Breast epithelium (tissue), 4 donors: ENCODE measurements around the gene SENP3. TPM values are rescaled to one million over a fixed set of nuclear protein-coding genes. Genes with fewer than 3 reads are reported as not detected.
"Not testable (repeated sequence)": the region's sequence is repeated elsewhere in the genome, so short reads cannot be mapped to it uniquely, and the experiment has no call there.

Source experiments
- DNase-seq, 2 donors: peaks; one replicate each; pipeline ENCODE4 v3.0.0-alpha.2; 2019; ENCODE audit warnings: low spot score in 2 of 2
- H3K27ac ChIP-seq, 2 donors: fragments of 200-600 bp; sonication (generic) in 1 of 2; one replicate each; pipeline ENCODE4 v1.5.1; 2016 to 2019; ENCODE audit warnings: mild to moderate bottlenecking in 1 of 2
- H3K27me3 ChIP-seq, 2 donors: fragments of 200-600 bp; sonication (generic) in 1 of 2; one replicate each; pipeline versions ENCODE4 v1.5.1 to v1.6.0; 2017 to 2019; ENCODE audit warnings: control low read depth in 1 of 2, mild to moderate bottlenecking in 1 of 2
- H3K36me3 ChIP-seq: fragments of 200-600 bp; one replicate; pipeline ENCODE4 v1.5.1; 2019
- H3K4me1 ChIP-seq, 2 donors: fragments of 200-600 bp; sonication (generic); one replicate each; pipeline ENCODE4 v1.5.1; 2016 to 2019; ENCODE audit warnings: control low read depth in 1 of 2
- H3K4me3 ChIP-seq, 3 donors: fragments of 200-600 bp; sonication (generic); 1 replicate in 2 of 3; 2 replicates in 1 of 3; pipeline ENCODE4 v1.5.1; 2016 to 2019; ENCODE audit warnings: mild to moderate bottlenecking in 3 of 3, moderate library complexity in 2 of 3
- H3K9me3 ChIP-seq, 2 donors: fragments of 200-600 bp; sonication (generic) in 1 of 2; one replicate each; pipeline ENCODE4 v1.5.1; 2016 to 2019; ENCODE audit warnings: control low read depth in 1 of 2
- POLR2A ChIP-seq: fragments of 450-650 bp; IDR thresholded peaks from one replicate; pipeline ENCODE4 v1.6.1; 2016; ENCODE audit warnings: antibody characterized with exemption, mild to moderate bottlenecking, moderate library complexity
- POLR2AphosphoS5 ChIP-seq, 3 donors: sonication (generic); formaldehyde crosslinking; IDR thresholded peaks; one replicate each; pipeline ENCODE4 v1.6.1; 2017; ENCODE audit warnings: antibody characterized with exemption in 3 of 3
- intact Hi-C: fragments of 100-400 bp; cut with DNase I; formaldehyde crosslinking; loops from one replicate; pipeline ENCODE4 v1.15.1; 2023; ENCODE audit warnings: low total_unique reads
- total RNA-seq, 3 donors: library from RNA; depleted of rRNA; stranded (reverse); fragments of >200 nt; gene quantifications; one replicate each; pipeline ENCODE4 v1.1.0, GENCODE V29; 2016
- TF ChIP-seq, protein P1 (sequence below), 3 donors: fragments of 450-650 bp; IDR thresholded peaks; one replicate each; pipeline ENCODE4 v1.5.1; 2016 to 2017; ENCODE audit warnings: antibody characterized with exemption in 3 of 3, mild to moderate bottlenecking in 3 of 3, moderate library complexity in 3 of 3

Gene SENP3
- total RNA-seq, 3 donors from 2014 or later = 59.5 to 65.2 (median 62.3) TPM

DNA sequence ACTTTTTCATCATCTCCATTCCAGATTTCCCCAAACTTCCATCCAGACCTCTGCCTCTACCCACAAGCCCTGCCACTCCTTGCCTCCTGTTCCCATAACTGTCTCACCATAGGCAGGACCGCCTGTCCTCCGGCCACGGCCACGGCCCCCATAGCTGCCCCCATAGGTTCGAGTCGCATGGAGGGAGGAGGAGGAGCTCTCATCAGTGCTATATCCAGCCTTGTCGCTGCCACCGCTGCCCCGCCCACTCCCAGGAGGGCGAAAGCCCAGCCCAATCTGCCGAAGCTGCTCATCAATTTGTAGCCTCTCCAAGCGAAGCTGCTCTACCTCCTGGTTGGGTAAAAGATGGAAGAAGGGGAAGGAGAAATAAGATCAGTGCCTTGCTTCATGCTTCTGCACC is 31.6 kb downstream of the SENP3 start:
- peaks cover 2 to 6% of the 10 kb centered on the region in 2 donors for H3K4me1 ChIP-seq
- intact Hi-C loops = no loop called here
- H3K36me3 ChIP-seq = peaks cover 12% of the 10 kb centered on the region
- no peaks in the 10 kb centered on the region for H3K27me3 ChIP-seq
- TF ChIP-seq POLR2AphosphoS5 (IDR thresholded peaks at IDR 0.05) (no peak), POLR2A (no peak)
- TF ChIP-seq, protein P1, sequence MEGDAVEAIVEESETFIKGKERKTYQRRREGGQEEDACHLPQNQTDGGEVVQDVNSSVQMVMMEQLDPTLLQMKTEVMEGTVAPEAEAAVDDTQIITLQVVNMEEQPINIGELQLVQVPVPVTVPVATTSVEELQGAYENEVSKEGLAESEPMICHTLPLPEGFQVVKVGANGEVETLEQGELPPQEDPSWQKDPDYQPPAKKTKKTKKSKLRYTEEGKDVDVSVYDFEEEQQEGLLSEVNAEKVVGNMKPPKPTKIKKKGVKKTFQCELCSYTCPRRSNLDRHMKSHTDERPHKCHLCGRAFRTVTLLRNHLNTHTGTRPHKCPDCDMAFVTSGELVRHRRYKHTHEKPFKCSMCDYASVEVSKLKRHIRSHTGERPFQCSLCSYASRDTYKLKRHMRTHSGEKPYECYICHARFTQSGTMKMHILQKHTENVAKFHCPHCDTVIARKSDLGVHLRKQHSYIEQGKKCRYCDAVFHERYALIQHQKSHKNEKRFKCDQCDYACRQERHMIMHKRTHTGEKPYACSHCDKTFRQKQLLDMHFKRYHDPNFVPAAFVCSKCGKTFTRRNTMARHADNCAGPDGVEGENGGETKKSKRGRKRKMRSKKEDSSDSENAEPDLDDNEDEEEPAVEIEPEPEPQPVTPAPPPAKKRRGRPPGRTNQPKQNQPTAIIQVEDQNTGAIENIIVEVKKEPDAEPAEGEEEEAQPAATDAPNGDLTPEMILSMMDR (IDR thresholded peaks at IDR 0.05) = no peak
- H3K9me3 ChIP-seq = no peaks in the 10 kb centered on the region
- no peak overlapping the region for H3K4me3 ChIP-seq
- DNase-seq = no peak
- H3K27ac ChIP-seq = no peak overlapping the region

DNA sequence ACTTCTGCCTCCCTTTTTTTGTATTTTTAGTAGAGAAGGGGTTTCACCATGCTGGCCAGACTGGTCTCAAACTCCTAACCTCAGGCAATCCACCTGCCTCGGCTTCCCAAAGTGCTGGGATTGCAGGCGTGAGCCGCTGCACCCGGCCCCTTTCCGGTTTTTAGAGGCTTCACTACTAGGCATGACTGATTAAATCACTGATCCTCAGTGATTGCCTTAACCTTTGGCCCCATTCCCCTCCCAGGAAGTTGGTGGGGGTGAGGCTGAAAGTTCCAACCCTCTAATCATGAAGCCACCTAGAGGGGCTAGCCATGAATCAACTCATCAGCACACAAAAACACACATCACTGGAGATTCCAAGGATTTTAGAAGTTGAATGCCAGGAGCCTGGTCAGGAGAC is 35.8 kb downstream of the SENP3 start:
- H3K27me3 ChIP-seq, H3K4me3 ChIP-seq, DNase-seq, H3K4me1 ChIP-seq, H3K9me3 ChIP-seq, H3K27ac ChIP-seq, intact Hi-C loops, H3K36me3 ChIP-seq: not testable (repeated sequence)

DNA sequence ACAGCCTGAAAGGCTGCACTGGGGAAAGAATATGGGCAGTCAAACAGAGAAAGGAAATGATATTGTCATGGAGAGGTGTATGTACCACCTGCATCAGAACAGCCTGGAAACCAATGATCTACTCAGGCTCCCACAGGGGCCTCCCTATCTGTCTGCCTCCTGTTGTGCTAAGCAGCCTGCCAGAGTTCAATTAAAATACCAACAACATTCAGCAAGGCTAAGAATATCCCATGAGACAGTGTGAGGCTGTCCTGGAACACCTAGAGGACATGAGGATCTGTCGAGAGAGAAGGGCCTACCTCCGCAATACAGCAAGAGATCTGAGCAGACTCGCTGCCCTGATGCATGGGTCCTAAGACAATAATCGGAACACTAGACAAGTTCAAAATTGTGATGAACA is 44.6 kb downstream of the SENP3 start:
- H3K4me1 ChIP-seq = no peaks in the 10 kb centered on the region
- intact Hi-C loops = no loop called here
- H3K4me3 ChIP-seq = no peak overlapping the region
- no peaks in the 10 kb centered on the region for H3K36me3 ChIP-seq
- no peak overlapping the region for H3K27ac ChIP-seq
- TF ChIP-seq, protein P1 (IDR thresholded peaks at IDR 0.05) = no peak
- no peak for TF ChIP-seq POLR2AphosphoS5 (IDR thresholded peaks at IDR 0.05)
- no peak for TF ChIP-seq POLR2A
- DNase-seq = no peak
- no peaks in the 10 kb centered on the region for H3K9me3 ChIP-seq
- no peaks in the 10 kb centered on the region for H3K27me3 ChIP-seq

DNA sequence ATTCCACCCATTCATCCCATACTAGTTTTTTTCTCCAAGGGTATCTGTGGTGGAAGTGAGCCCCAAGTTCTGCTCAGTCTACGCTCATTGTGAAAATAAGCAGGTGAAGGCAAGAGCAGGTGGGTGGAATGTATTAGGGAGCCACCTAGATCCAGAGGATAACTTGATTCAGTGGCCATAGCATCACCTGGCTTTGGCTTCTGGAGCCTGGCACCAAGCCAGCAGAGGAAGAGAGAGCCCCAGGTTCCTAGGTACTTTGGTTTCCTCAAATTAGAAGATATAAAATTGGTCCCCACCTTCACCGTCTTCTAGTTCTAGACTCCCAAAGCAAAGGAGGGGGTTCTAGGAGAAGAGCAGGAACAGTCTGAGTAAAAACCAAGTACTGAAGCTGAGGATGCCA is 48.9 kb downstream of the SENP3 start:
- Histone ChIP-seq H3K27ac (no peak overlapping the region), H3K9me3 (no peaks in the 10 kb centered on the region), H3K36me3 (no peaks in the 10 kb centered on the region), H3K4me1 (peaks cover 0 to 21% of the 10 kb centered on the region in 2 donors), H3K27me3 (no peaks in the 10 kb centered on the region), H3K4me3 (no peak overlapping the region)
- DNase-seq = no peak
- TF ChIP-seq POLR2AphosphoS5 (IDR thresholded peaks at IDR 0.05) (no peak), POLR2A (no peak)
- TF ChIP-seq, protein P1 (IDR thresholded peaks at IDR 0.05) = no peak
- intact Hi-C loops = no loop called here

DNA sequence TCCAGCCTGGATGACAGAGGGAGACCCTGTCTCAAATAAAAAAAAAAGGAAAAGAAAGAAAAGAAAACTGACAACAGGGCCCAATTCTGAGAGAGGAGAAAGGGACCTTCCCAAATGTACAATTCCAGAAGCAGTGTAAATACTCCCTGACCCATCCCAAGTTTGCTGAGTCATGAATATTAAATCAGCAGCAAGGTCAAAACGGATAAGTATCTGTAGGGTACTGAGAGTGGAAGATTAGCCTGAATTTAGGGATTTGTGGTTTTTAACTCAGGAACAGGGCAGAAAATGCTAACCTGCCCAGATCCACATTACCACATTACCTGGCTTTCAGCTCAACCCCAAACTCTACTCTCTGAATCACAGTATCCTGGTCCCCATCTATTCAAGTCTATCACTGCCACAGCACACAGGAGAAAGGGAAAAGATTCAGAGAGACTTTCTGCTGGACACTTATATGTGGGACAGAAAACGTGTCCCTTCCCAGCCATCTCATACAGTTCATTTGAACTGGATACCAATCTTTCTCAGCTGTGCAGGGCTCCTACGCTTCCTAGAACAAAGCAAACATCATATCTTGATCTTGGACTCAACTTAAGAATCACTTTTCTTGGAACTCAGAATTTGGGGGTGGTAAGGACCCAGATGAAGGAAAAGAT is 50.0 kb downstream of the SENP3 start:
- H3K36me3 ChIP-seq = no peaks in the 10 kb centered on the region
- no peak overlapping the region for H3K4me3 ChIP-seq
- no peaks in the 10 kb centered on the region for H3K27me3 ChIP-seq
- TF ChIP-seq, protein P1 (IDR thresholded peaks at IDR 0.05) = no peak
- H3K9me3 ChIP-seq = no peaks in the 10 kb centered on the region
- peaks cover 0 to 21% of the 10 kb centered on the region in 2 donors for H3K4me1 ChIP-seq
- H3K27ac ChIP-seq = no peak overlapping the region
- intact Hi-C loops = no loop called here
- no peak for DNase-seq

DNA sequence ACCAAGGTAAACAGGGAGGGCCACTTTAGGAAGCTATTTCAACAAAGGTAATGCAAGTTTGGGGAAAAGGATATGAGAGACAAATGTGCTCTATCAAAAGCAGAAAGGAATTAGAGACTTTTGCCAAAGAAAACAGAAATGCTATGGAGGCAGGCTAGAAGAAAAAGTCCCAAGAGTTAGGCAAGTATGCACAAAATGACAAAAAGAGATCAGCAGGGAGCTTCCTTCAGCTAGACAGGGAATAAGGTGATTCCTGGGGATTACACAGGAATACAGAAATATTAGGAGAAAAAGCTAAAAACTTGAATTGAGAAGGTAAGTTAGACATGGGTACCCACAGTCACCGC is 50.5 kb downstream of the SENP3 start:
- Histone ChIP-seq H3K27me3 (no peaks in the 10 kb centered on the region), H3K36me3 (no peaks in the 10 kb centered on the region), H3K4me1 (peaks cover 0 to 21% of the 10 kb centered on the region in 2 donors), H3K27ac (no peak overlapping the region), H3K9me3 (no peaks in the 10 kb centered on the region), H3K4me3 (no peak overlapping the region)
- TF ChIP-seq, protein P1 (IDR thresholded peaks at IDR 0.05) = no peak
- TF ChIP-seq POLR2A (no peak), POLR2AphosphoS5 (IDR thresholded peaks at IDR 0.05) (no peak)
- no peak for DNase-seq
- intact Hi-C loops = no loop called here
